ENCODE data around the gene RAD18. TPM values are rescaled to one million over a fixed set of nuclear protein-coding genes. Genes with fewer than 3 reads are reported as not detected.

The RAD18 gene
- total and polyA plus RNA-seq, 10 donors, result 1.6 to 20.7 (median 12.4) TPM

DNA sequence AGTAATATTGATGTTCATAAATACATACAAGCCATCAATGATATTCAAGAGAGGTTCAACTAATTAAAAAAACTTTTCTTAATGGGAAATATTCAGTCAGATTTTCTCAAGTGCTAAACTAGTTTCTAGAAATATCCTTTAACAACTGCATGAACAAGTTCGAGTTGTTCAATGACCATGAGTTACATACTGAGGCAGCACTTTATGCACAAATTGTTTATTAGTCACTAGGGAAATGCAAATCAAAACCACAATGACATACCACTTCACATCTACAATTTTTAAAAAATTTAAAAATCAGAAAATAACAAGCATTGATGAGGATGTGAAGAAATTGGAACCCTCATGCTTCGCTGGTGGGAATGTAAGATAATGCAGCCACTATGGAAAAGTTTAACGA lies 62.4 kb downstream of the RAD18 start:
- intact Hi-C loops (cut with DNase I; ENCODE audit: low total_unique reads), result no loop called here
- Histone ChIP-seq H3K4me3 (no peak overlapping the region), H3K9me3 (no peaks in the 10 kb centered on the region), H3K4me1 (no peaks in the 10 kb centered on the region), H3K36me3 (peaks cover 0 to 71% (median 7%) of the 10 kb centered on the region in 6 donors), H3K27ac (no peak overlapping the region), H3K27me3 (replicated peaks in 1 of 7) (no peaks in the 10 kb centered on the region)
- TF ChIP-seq, protein P1, sequence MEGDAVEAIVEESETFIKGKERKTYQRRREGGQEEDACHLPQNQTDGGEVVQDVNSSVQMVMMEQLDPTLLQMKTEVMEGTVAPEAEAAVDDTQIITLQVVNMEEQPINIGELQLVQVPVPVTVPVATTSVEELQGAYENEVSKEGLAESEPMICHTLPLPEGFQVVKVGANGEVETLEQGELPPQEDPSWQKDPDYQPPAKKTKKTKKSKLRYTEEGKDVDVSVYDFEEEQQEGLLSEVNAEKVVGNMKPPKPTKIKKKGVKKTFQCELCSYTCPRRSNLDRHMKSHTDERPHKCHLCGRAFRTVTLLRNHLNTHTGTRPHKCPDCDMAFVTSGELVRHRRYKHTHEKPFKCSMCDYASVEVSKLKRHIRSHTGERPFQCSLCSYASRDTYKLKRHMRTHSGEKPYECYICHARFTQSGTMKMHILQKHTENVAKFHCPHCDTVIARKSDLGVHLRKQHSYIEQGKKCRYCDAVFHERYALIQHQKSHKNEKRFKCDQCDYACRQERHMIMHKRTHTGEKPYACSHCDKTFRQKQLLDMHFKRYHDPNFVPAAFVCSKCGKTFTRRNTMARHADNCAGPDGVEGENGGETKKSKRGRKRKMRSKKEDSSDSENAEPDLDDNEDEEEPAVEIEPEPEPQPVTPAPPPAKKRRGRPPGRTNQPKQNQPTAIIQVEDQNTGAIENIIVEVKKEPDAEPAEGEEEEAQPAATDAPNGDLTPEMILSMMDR (IDR thresholded peaks at IDR 0.05 in 8 of 11, conservative IDR thresholded peaks at IDR 0.05 in 3 of 11), result no peak
- no peak for TF ChIP-seq POLR2AphosphoS5 (IDR thresholded peaks at IDR 0.05)
- TF ChIP-seq POLR2A (IDR thresholded peaks at IDR 0.05), result no peak
- 87 to 92% (median 90%) methylated on average over 3 of the region's 3 CpGs for WGBS, 5 donors
- no peak for DNase-seq

DNA sequence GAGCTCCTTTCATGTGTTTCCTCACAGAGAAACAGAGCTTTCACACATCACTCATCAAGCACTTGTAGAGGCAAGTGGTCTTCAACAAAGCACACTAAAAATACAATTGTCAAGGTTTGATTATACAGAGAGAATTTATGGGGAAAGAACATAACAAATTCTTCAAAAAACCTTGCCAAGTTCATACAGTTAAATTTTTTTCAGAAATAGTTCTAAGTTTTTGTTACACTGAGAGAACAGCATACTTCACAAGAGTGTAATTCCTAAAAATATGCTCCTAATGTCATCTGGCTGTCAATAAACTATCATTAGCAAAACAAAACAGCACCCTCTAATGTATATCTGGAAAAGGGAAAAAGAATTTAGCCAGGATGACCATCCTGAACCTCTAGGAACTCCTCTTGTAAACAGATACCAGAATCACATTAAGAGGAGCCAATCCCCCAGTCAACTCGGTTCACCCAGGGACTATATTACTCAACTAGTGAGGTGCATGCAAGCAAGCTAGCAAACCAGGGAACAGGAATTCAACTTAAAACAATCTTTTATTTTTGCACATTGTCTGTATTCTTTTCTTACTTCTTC lies 63.3 kb downstream of the RAD18 start:
- no peaks in the 10 kb centered on the region for H3K27me3 ChIP-seq (replicated peaks in 1 of 7)
- no peak overlapping the region for H3K27ac ChIP-seq
- H3K4me3 ChIP-seq, result no peak overlapping the region
- WGBS, 5 donors, result 68 to 85% (median 78%) methylated on average over 1 of the region's 1 CpG
- no peak for DNase-seq
- peaks cover 0 to 71% (median 4%) of the 10 kb centered on the region in 6 donors for H3K36me3 ChIP-seq
- TF ChIP-seq POLR2A (IDR thresholded peaks at IDR 0.05), result no peak
- TF ChIP-seq POLR2AphosphoS5 (IDR thresholded peaks at IDR 0.05), result no peak
- TF ChIP-seq, protein P1 (IDR thresholded peaks at IDR 0.05 in 8 of 11, conservative IDR thresholded peaks at IDR 0.05 in 3 of 11), result no peak
- H3K4me1 ChIP-seq, result no peaks in the 10 kb centered on the region
- intact Hi-C loops (cut with DNase I; ENCODE audit: low total_unique reads), result no loop called here
- H3K9me3 ChIP-seq, result no peaks in the 10 kb centered on the region

DNA sequence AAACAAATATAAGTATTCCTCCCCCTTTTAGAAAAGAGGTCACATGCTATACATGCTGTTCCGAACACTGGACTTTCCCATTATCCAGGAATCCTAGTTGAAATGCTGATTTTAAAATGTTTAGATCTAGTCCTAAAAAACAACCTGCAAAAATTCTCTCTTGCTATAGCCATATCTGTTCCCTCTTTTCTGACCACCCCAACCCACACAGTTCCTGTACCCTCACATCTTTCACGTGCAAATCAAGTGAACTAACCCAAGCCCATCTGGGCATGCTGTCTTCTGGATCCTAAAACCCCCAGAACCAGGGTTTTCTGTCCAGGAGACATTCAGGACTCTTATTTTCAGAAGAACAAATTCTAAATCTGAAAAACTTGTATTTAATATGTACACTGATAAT lies 67.4 kb downstream of the RAD18 start:
- peaks cover 0 to 64% (median 5%) of the 10 kb centered on the region in 6 donors for H3K36me3 ChIP-seq
- intact Hi-C loops (cut with DNase I; ENCODE audit: low total_unique reads), result no loop called here
- H3K27ac ChIP-seq, result no peak overlapping the region
- no peak overlapping the region for H3K4me3 ChIP-seq
- TF ChIP-seq POLR2A (IDR thresholded peaks at IDR 0.05), result no peak
- TF ChIP-seq, protein P1 (IDR thresholded peaks at IDR 0.05 in 8 of 11, conservative IDR thresholded peaks at IDR 0.05 in 3 of 11), result no peak
- TF ChIP-seq POLR2AphosphoS5 (IDR thresholded peaks at IDR 0.05), result no peak
- H3K4me1 ChIP-seq, result no peaks in the 10 kb centered on the region
- DNase-seq, result no peak
- H3K9me3 ChIP-seq, result no peaks in the 10 kb centered on the region
- WGBS, 5 donors, result 63 to 72% (median 66%) methylated on average over 2 of the region's 2 CpGs
- no peaks in the 10 kb centered on the region for H3K27me3 ChIP-seq (replicated peaks in 1 of 7)

DNA sequence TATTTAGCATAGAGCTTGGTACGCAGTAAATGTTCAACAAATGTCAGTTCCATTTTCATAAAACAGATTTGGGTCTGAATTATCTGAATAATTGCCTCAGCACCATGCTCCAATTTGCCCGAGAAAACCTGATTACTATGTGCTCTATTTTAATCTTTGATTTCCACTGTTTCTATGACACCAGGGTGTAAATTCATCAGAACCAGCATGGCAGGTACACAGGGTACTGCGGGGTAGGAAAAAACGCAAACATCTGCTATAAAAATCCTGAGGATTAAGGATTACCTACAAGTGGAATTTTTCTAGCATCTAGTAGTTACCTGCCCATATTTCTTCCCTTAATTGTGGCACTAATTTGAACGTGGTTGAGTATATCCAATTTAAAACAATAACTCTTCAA lies 70.3 kb downstream of the RAD18 start:
- TF ChIP-seq POLR2A (IDR thresholded peaks at IDR 0.05), result no peak
- no peak for TF ChIP-seq POLR2AphosphoS5 (IDR thresholded peaks at IDR 0.05)
- TF ChIP-seq, protein P1 (IDR thresholded peaks at IDR 0.05 in 8 of 11, conservative IDR thresholded peaks at IDR 0.05 in 3 of 11), result no peak
- WGBS, 5 donors, result 94 to 96% (median 96%) methylated on average over 5 of the region's 5 CpGs
- Histone ChIP-seq H3K4me1 (no peaks in the 10 kb centered on the region), H3K27me3 (replicated peaks in 1 of 7) (no peaks in the 10 kb centered on the region), H3K36me3 (peaks cover 0 to 80% (median 7%) of the 10 kb centered on the region in 6 donors), H3K4me3 (no peak overlapping the region), H3K9me3 (no peaks in the 10 kb centered on the region), H3K27ac (no peak overlapping the region)
- intact Hi-C loops (cut with DNase I; ENCODE audit: low total_unique reads), result no loop called here
- no peak for DNase-seq

Data from spleen (tissue), 11 donors.